ENCODE measurements around the gene AP4S1.
A peak's percentile ranks its signal among the peaks of the same experiment; 100 is the strongest.
"Not testable (repeated sequence)": the region's sequence is repeated elsewhere in the genome, so short reads cannot be mapped to it uniquely, and the experiment has no call there.

Gene AP4S1

DNA sequence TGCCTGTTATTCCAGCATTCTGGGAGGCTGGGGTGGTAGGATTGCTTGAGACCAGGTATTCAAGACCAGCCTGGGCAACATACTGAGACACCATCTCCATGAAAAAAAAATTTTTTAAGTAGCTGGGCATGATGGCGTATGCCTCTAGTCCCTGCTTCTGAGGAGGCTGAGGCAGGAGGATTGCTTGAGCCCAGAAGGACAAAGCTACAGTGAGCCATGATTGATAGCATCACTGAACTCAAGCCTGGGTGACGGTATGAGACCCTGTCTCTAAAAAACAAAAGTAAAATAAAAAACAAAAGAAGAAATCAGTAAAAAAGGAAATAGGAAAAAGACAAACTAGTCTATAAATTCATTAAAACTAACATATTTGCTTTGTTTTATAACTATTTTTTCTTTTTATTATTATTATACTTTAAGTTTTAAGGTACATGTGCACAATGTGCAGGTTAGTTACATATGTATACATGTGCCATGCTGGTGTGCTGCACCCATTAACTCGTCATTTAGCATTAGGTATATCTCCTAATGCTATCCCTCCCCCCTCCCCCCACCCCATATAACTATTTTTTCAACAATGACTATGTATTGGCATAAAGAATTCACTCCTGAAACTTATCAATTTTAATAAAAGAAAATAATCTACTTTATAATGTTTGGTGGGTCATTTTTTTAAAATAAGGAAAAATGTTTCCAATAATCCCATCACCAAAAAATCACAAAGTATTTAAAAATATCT, 15.4 kb upstream of the AP4S1 start:
- no peak for DNase-seq

DNA sequence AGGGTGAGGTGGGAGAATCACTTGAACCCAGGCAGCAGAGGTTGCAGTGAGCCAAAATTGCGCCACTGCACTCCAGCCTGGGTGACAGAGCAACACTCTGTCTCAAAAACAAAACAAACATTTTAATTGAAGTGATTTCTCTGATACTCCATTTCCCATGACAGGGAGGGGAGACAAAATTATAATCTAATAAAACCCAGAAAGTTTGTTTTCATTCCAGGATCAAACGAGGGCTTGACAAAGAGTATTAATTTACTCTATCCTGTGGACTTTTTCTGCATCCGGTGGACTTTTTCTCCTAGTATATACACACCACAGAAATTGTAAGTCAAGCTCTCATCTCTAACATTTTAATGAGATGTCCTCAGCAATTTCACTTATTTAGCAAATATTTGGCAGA, 14.5 kb upstream of the AP4S1 start:
- DNase-seq, result no peak

DNA sequence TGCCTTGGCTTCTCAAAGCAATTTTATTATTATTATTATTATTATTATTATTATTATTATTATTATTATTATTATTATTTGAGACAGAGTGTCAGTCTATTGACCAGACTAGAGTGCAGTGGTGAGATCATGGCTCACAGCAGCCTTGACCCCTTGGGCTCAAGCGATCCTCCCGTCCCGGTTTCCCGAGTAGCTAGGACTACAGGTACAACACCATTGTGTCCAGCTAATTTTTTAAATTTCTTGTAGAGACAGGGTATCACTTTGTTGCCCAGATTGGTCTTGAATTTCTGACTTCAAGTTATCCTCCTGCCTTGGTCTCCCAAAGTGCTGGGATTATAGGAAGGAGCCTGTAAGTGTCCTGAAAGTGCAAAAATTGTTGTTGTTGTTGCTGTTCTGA, 11.6 kb upstream of the AP4S1 start:
- no peak for DNase-seq

DNA sequence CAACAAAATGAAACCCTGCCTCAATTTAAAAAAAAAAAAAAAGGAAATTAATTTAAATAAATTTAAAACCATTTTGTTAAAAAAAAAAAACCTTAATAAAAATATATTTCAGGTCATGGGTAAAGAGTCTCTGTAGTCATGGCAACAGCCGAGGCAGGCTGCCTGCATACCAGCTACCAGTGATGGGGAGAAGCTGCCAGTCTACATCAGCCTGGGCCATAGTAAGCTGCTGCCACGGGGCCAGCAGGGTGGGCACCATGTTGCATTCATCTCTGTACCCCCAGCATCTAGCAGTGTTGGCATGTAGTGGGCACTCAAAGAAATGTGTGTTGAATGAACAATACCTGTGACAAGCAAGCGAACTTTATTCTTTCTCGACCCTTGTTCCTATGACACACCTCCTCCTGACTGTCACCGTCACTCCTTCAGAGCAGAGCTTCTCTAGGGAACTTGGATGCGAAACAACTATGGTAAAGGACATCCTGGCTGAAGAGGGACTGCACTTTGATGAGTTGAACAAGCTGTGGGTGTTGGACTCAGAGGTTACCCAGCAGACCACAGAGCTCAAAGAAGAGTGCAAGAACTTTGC, 7.3 kb upstream of the AP4S1 start:
- DNase-seq, result no peak

GRCh38 chr14:31020834-31021575, 4.4 kb upstream of the AP4S1 start:
- DNase-seq, result no peak

GRCh38 chr14:31021576-31021949, 3.9 kb upstream of the AP4S1 start:
- no peak for DNase-seq

DNA sequence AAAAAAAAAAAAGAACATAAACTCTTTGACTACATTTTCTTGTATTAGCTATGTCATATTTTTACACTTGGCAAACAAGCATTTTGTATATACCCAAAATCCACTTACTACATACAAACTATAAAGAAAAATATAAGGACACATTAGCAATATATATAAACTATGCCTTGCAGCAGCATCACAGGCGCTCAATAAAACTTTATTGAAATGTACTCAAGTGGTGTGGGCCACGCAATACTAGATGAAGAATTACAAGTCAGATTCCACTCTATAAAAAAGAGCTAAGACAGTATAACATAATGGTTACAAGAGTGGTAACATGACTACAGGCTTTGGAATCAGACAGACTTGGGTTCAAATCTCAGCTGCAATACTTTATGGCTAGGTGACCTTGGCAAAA, 3.1 kb upstream of the AP4S1 start:
- DNase-seq, result no peak

DNA sequence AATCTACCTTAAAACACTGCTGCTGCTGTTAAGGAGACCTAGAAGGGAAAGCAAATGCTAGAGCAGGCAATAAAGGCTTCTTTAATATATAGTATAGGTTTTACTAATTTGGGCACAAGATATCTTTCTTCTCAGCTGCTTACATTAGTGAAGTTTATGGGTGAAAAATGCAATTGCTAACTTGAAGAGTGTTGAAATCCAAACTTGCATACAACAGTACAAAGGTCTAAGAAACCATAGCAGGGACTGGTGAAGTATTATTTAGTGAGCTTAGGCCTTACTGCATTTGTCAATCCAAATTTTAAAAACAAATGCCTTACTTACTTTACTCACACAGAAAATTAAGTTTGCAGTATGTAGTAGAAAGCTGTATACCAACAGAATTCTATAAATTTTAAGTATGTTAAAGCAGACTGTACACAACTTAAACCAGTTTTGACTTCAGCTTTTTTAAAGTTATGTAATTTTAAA, 1.4 kb upstream of the AP4S1 start:
- no peak for DNase-seq

GRCh38 chr14:31024577-31025366, 677 bp upstream of the AP4S1 start:
- DNase-seq, result no peak

DNA sequence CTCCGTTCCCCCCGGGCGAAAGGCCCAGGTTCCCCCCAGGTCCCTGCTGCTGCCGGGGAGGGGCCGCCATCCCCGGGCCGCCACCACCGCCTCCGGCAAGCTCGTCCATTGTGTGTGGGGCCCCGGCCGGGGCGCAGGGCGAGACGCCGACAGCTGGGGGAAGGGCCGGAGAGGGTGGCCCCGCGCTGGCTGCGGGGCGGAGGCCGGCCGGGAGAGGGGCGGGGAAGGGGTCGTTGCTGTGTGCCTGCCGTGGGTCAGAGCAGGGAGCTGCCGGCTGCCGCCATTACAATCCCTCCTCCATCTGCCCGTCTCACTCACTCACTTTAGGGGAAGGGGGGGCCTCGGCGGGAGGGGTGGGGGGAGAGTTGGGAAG, 614 bp downstream of the AP4S1 start, which contains the start of gene STRN3:
STRN3 (minus strand) TSS at position 303 of the 373 bp plus-strand sequence; CDS start at position 109, 194 bp downstream.
- no peak for DNase-seq

- peak; percentile 89 to 93 for DNase-seq
These were observed 1.2 kb downstream of the AP4S1 start for GRCh38 chr14:31026450-31027235.

- DNase-seq, result no peak
These were observed 2.4 kb downstream of the AP4S1 start for GRCh38 chr14:31027847-31028246.

- no peak for DNase-seq
These were observed 3.8 kb downstream of the AP4S1 start for GRCh38 chr14:31029016-31029970.

DNA sequence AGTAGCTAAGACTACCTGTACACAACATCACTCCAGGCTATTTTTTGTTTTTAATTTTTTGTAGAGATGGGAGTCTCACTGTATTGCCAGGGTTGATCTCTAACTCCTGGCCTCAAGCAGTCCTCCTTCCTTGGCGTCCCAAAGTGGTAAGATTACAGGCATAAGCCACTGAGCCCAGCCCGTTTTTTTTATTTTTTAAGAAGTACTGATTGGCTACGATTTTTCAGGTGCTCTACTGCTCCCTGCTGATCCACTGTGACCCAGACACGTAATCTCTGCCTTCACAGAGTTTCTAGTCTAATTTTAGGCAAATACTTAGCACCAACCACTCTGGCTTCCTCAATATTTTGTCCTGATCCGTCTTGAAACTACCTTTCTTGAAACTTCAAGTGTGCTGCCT, 5.0 kb downstream of the AP4S1 start:
- DNase-seq, result no peak

DNA sequence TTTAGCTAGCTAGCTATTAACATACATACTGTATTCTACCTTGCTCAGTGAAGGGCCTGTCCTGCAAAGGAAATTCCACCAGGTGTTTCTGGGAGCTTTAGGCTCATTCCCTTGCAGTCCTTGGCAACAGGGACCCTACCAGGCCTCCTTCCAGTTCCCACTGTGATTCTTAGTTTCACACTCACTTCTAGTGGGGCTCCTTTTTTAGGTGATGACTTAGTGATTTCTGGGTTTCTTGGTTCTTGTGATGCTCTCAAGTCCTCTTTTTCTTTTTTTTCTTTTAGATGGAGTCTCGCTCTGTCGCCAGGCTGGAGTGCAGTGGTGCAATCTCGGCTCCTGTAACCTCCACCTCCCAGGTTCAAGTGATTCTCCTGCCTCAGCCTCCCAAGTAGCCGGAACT, 11.1 kb downstream of the AP4S1 start:
- no peak for DNase-seq

- no peak for DNase-seq
These were observed 12.3 kb downstream of the AP4S1 start for GRCh38 chr14:31037709-31038221.

DNA sequence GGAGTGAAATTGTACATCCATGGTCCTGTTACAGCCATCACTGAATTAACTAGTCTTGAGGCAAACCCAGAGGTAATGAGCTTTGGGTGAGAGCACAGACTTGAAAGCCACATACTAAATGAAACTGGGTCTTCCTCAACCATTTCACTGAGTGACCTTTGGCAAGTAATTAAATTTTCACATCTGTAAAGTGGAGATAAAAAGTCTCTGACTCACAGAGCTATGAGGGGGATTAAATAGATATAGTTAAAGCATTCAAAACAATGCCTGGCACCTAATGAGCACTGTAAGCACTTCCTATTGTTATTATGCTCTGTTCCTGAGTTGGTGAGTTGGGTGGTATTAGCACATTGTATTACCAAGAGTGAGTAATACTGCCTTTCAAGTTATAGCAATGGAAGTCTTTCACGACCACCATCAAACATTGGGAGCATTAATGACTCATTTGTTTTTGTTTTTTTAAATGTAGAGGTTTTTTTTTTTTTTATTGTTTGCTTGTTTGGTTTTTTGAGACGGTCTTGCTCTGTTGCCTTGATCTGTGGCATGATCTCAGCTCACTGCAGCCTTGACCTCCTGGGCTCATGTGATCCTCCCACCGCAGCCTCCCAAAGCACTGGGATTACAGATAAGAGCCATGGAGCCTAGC, 13.2 kb downstream of the AP4S1 start:
- DNase-seq, result no peak

- no peak for DNase-seq
These were observed 16.9 kb downstream of the AP4S1 start for GRCh38 chr14:31042300-31042699.

- DNase-seq, result not testable (repeated sequence)
These were observed 17.4 kb downstream of the AP4S1 start for GRCh38 chr14:31042893-31043292.

DNA sequence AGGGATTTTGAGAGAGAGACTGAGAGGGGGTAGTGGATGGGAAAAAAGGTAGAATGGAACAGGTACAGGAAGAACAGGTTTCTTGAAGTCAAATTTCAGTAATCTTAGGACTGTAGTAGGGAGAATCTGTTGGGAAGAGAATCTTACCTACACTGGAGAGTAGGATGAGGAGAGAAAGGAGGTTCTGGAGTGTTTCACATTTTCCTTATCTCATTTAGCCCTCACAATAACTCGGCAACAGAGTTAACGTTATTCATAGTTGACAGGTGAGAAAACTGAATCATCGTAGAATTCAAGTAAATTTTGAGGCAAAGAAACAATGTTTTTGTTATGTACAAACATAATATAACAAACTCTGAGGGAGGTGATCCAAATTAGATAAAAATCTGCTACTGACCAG, 17.9 kb downstream of the AP4S1 start:
- no peak for DNase-seq

All from activated CD4-positive, alpha-beta T cell treated with anti-CD3 and anti-CD28 coated beads, Interleukin-2, amount 50 U/mL, for 48 hours (primary cell).